ENCODE data around the gene TIMP2.

The TIMP2 gene

GRCh38 chr17:78817123-78817522, 108.1 kb downstream of the TIMP2 start:
- DNase-seq (ENCODE audit: low read depth in 3 of 3), result peak; percentile 49 to 58 (median 55)

- no peak for DNase-seq (ENCODE audit: low read depth in 3 of 3)
These were observed 109.5 kb downstream of the TIMP2 start for GRCh38 chr17:78815696-78816095.

GRCh38 chr17:78812855-78813254, 112.3 kb downstream of the TIMP2 start:
- no peak for DNase-seq (ENCODE audit: low read depth in 3 of 3)

GRCh38 chr17:78808163-78808562, 117.0 kb downstream of the TIMP2 start:
- DNase-seq (ENCODE audit: low read depth in 3 of 3), result no peak

GRCh38 chr17:78806451-78806850, 118.7 kb downstream of the TIMP2 start:
- peak in 2 of 3 donors; percentile 38 to 58 for DNase-seq (ENCODE audit: low read depth in 3 of 3)

GRCh38 chr17:78805301-78805700, 119.9 kb downstream of the TIMP2 start:
- peak; percentile 47 to 81 (median 55) for DNase-seq (ENCODE audit: low read depth in 3 of 3)

GRCh38 chr17:78804777-78805176, 120.4 kb downstream of the TIMP2 start:
- no peak for DNase-seq (ENCODE audit: low read depth in 3 of 3)

GRCh38 chr17:78803186-78803845, 121.9 kb downstream of the TIMP2 start:
- no peak for DNase-seq (ENCODE audit: low read depth in 3 of 3)

All from stimulated activated CD4-positive, alpha-beta T cell treated with anti-CD3 and anti-CD28 coated beads, TNF-alpha, amount 100 ng/mL, for 48 hours (primary cell).